SHP77 treated with DMSO at 0.1 percent for 48 hours (cell line): Measurements from ENCODE around the gene NUPR1.
A peak's percentile ranks its signal among the peaks of the same experiment; 100 is the strongest.
"Not testable (repeated sequence)": the region's sequence is repeated elsewhere in the genome, so short reads cannot be mapped to it uniquely, and the experiment has no call there.

Source experiments
- DNase-seq: peaks from one replicate; lab custom pipeline; 2025; lab: John Stamatoyannopoulos, UW

NUPR1 gene

GRCh38 chr16:28554634-28555423 is 16.1 kb upstream of the NUPR1 start:
- DNase-seq, result no peak

- DNase-seq, result peak; percentile 91
Observed at GRCh38 chr16:28553776-28554633, 15.2 kb upstream of the NUPR1 start, which contains the start of gene SGF29. Gene SGF29 (plus strand): TSS chr16:28553920. CDS start chr16:28581070, 27,150 bp downstream.

- no peak for DNase-seq
Observed at GRCh38 chr16:28549301-28549899, 10.6 kb upstream of the NUPR1 start.

DNA sequence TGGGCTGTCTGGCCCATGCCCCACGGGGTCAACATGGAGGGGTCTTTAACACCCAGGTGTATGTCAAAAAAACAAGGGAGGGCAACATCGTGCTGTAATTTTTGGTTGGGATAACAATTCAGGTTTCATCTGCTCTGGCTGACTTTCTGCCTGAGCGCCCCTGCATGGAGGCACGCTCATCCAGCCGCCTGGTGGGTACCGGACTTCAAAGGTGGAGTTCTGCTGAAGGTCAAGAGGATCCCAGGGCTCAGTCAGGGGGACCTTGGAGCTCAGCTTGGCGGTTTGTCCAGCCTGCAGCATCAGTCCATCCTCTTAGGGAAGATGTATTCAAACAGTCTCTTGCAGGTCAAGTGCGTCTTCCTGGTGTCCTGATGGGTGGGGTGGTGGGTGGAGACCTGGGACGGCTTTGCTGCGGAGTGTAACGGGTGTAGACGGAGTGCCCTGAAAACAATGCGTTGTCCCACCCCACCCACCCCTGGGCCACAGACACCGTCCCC is 9.6 kb upstream of the NUPR1 start:
- no peak for DNase-seq

GRCh38 chr16:28546626-28547025 is 7.9 kb upstream of the NUPR1 start:
- DNase-seq, result no peak

- not testable (repeated sequence) for DNase-seq
Observed at GRCh38 chr16:28545964-28546363, 7.2 kb upstream of the NUPR1 start.

GRCh38 chr16:28544998-28545397 is 6.2 kb upstream of the NUPR1 start:
- DNase-seq, result no peak

- DNase-seq, result no peak
Observed at GRCh38 chr16:28543072-28543471, 4.3 kb upstream of the NUPR1 start.

DNA sequence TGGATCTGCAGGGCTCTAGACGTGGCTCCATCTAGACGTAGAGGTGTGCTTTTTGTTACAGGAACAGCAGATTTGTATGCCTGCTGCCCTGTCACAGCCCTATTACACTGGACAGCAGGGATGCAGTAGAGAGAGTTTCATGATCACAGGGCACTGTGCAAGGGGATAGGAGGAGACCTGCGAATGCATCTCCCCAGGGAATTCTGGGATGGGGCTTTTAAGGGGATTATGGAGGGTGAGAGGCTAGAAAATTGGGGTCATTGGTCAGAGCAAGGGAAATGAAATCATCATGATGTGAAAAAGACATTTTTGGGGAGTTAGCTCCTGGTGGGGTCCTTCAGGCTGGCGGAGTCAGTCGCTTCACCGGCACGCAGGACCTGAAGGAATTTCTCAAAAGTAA is 3.9 kb upstream of the NUPR1 start:
- DNase-seq, result no peak

GRCh38 chr16:28540346-28540745 is 1.6 kb upstream of the NUPR1 start:
- no peak for DNase-seq

DNA sequence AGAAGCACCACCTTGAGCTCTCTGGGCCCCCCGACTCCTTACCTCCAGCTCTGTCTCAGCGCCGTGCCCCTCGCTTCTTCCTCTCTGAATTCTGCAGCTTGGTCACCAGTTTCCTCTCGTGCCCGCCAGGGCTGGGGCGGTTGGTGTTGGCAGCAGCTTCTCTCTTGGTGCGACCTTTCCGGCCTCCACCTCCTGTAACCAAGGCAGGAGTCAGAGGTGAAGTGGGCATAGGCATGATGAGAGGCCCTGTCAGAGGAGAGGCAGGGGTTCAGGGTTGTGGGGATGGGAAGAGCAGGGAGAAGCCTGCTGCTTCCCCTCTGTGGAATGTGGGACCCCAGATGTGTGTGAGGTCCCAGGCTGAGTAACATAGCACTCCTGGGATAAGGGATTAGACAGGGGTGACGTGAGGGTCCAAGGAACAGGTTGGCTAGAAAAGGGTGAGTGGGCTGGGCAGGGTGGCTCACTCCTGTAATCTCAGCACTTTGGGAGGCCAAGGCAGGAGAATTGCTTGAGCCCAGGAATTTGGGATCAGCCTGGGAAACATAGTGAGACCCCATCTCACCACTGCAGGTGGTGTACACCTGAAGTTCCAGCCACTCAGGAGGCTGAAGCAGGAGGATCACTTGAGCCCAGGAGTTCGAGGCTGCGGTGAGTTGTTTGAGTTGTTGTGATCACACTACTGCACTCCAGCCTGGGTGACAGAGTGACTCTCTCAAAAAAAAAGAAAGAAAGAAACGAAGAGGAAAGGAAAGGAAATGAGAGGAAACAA is 626 bp downstream of the NUPR1 start:
- DNase-seq, result no peak

- no peak for DNase-seq
Observed at GRCh38 chr16:28537076-28537475, 1.7 kb downstream of the NUPR1 start.

- no peak for DNase-seq
Observed at GRCh38 chr16:28534542-28535373, 4.0 kb downstream of the NUPR1 start.

DNA sequence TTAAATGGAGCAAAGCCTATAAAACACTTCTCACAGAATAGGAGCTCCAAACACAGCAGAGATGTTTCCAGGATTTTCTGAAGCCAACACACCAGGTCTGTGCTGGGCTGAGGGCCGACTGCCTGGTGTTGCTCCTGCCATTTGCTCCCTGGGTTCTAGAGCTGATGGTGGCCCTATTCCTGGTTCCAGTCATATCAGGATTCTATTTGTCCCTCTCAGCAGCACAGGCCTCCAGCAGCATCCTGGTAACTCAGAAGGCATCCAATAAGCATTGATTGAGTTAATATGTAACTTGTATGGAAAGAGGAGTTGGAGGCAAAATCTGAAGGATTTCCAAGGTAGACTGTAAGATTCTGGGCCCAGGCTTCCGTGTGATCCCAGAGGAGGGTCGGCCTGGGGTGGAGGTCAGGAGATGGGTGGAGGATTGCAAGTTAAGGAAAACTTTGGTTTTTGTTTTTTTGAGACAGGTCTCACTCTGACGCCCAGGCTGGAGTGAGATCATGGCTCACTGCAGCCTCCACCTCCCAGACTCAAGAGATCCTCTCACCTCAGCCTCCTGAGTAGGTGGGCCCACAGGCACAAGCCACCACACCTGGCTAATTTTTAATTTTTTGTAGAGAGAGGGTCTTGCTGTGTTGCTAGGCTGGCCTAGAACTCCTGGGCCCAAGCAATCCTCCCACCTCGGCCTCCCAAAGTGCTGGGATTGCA is 5.7 kb downstream of the NUPR1 start:
- DNase-seq, result no peak

- no peak for DNase-seq
Observed at GRCh38 chr16:28531777-28532744, 6.7 kb downstream of the NUPR1 start.

- DNase-seq, result no peak
Observed at GRCh38 chr16:28529124-28529523, 9.7 kb downstream of the NUPR1 start.

- DNase-seq, result no peak
Observed at GRCh38 chr16:28528463-28528867, 10.3 kb downstream of the NUPR1 start.

DNA sequence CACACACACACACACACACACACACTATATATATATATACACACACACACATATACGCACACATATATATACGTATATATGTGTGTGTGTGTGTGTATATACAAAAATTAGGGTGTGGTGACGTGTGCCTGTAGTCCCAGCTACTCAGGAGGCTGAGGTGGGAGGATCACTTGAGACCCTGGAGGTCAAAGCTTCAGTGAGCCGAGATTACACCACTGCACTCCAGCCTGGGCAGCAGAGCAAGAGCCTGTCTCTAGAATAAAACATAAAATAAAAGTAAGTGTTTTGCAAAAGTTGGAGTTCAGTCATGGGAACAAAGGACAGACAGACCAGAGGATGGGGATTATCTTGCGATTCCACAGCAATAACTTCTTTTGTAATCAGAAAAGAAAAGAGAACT is 10.8 kb downstream of the NUPR1 start:
- no peak for DNase-seq
